Measurements from ENCODE around the gene KDM8.

Gene KDM8

DNA sequence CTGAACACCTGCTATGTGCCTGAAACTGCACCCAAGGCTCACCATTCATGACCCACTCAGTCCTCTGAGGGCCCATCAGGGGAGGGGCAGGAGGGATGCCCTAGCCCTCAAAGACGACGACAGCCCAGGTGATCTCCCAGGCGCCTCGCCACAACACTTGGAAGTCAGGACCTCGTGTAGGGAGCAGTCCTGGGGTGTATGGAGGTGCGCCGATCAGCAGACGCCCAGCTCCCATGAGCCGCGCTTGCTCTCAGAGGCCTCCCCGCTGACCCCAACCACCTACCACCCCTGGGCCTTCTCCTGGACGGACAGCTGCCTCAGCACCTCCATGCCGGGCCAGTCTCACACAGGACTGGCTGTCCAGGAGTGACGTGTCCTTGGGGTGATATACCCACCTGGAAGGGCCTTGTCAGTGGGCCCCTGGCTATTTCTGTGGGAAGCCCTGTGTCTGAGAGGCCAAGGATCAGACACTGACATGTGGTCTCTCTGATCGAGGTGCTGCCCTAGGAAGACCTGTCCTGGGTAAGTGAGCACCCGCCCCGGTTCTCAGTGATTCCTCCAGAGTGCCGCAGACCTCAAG, 26.7 kb downstream of the KDM8 start:
- no peak overlapping the region for H2AFZ ChIP-seq (ENCODE audit: low read length)
- H3K27ac ChIP-seq (ENCODE audit: low read length): no peak overlapping the region
- H3K36me3 ChIP-seq (replicated peaks; ENCODE audit: insufficient read depth, low read length): no peaks in the 10 kb centered on the region
- peaks cover 42% of the 10 kb centered on the region for H3F3A ChIP-seq (ENCODE audit: insufficient read depth, low read length)
- no peak overlapping the region for H3K4me2 ChIP-seq (ENCODE audit: low read depth, low read length)
- no peaks in the 10 kb centered on the region for H4K20me1 ChIP-seq (ENCODE audit: insufficient read depth, low read length)
- DNase-seq: no peak
- no peak overlapping the region for H3K4me3 ChIP-seq (ENCODE audit: low read length)
- H3K79me2 ChIP-seq (ENCODE audit: low read length): no peaks in the 10 kb centered on the region
- H3K9ac ChIP-seq (ENCODE audit: low read length): no peak overlapping the region
- TF ChIP-seq EZH2 (optimal IDR thresholded peaks at IDR 0.05; ENCODE audit: low read depth, low read length) (no peak), EZH2phosphoT487 (IDR thresholded peaks at IDR 0.05; ENCODE audit: low read length) (no peak)
- H3K9me2 ChIP-seq (replicated peaks; ENCODE audit: insufficient read depth, low read length): no peaks in the 10 kb centered on the region
- H3K9me3 ChIP-seq (replicated peaks; ENCODE audit: insufficient read depth, low read length): no peaks in the 10 kb centered on the region
- H3K27me3 ChIP-seq (replicated peaks; ENCODE audit: insufficient read depth, low read length): no peaks in the 10 kb centered on the region
- peaks cover 50% of the 10 kb centered on the region for H3K4me1 ChIP-seq (ENCODE audit: low read length)

DNA sequence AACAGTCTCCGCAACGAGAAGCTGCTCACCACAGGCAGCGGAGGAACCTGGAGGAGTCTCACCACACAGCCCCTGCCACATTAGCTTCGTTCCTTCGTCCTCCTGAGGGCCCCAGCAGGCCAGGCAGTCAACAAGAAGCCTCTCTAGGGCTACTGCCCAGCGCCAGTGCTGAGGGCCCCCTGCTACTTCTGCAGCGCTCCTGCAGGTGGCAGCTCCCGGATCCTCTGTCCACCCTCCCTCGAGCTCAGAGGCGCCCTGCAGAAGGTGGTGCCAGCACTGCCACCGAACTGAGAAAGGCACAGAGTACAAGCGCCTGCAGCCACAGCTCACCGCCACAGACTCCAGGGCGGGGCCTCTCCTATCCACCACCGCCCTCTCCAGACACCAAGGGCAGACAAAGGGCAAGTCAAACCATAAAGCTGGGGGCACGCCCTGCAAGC, 27.3 kb downstream of the KDM8 start:
- Histone ChIP-seq H4K20me1 (ENCODE audit: insufficient read depth, low read length) (no peaks in the 10 kb centered on the region), H3K9me2 (replicated peaks; ENCODE audit: insufficient read depth, low read length) (no peaks in the 10 kb centered on the region), H3K9ac (ENCODE audit: low read length) (no peak overlapping the region), H3K36me3 (replicated peaks; ENCODE audit: insufficient read depth, low read length) (no peaks in the 10 kb centered on the region), H3K27me3 (replicated peaks; ENCODE audit: insufficient read depth, low read length) (no peaks in the 10 kb centered on the region), H2AFZ (ENCODE audit: low read length) (no peak overlapping the region), H3K79me2 (ENCODE audit: low read length) (no peaks in the 10 kb centered on the region), H3K9me3 (replicated peaks; ENCODE audit: insufficient read depth, low read length) (no peaks in the 10 kb centered on the region), H3K4me2 (ENCODE audit: low read depth, low read length) (no peak overlapping the region), H3K4me3 (ENCODE audit: low read length) (no peak overlapping the region), H3K27ac (ENCODE audit: low read length) (peak overlapping the region; percentile 89; the same call in 1 of the 2 replicates), H3K4me1 (ENCODE audit: low read length) (peaks cover 44% of the 10 kb centered on the region), H3F3A (ENCODE audit: insufficient read depth, low read length) (peaks cover 36% of the 10 kb centered on the region)
- DNase-seq: peak; percentile 78
- peak; percentile 36 for TF ChIP-seq CTCF (IDR thresholded peaks at IDR 0.05; ENCODE audit: low read length)
- no peak for TF ChIP-seq EZH2 (optimal IDR thresholded peaks at IDR 0.05; ENCODE audit: low read depth, low read length)
- TF ChIP-seq EZH2phosphoT487 (IDR thresholded peaks at IDR 0.05; ENCODE audit: low read length): no peak

- H3K4me2 ChIP-seq (ENCODE audit: low read depth, low read length): peak overlapping the region; percentile 57
- peaks cover 25% of the 10 kb centered on the region for H3F3A ChIP-seq (ENCODE audit: insufficient read depth, low read length)
- H3K27ac ChIP-seq (ENCODE audit: low read length): peak overlapping the region; percentile 89
- H3K36me3 ChIP-seq (replicated peaks; ENCODE audit: insufficient read depth, low read length): no peaks in the 10 kb centered on the region
- no peak for DNase-seq
- peak overlapping the region; percentile 57 for H2AFZ ChIP-seq (ENCODE audit: low read length)
- no peaks in the 10 kb centered on the region for H4K20me1 ChIP-seq (ENCODE audit: insufficient read depth, low read length)
- H3K9me2 ChIP-seq (replicated peaks; ENCODE audit: insufficient read depth, low read length): no peaks in the 10 kb centered on the region
- TF ChIP-seq CTCF (IDR thresholded peaks at IDR 0.05; ENCODE audit: low read length) (no peak), EZH2phosphoT487 (IDR thresholded peaks at IDR 0.05; ENCODE audit: low read length) (no peak), EZH2 (optimal IDR thresholded peaks at IDR 0.05; ENCODE audit: low read depth, low read length) (no peak)
- H3K4me1 ChIP-seq (ENCODE audit: low read length): peaks cover 35% of the 10 kb centered on the region
- H3K79me2 ChIP-seq (ENCODE audit: low read length): no peaks in the 10 kb centered on the region
- H3K9ac ChIP-seq (ENCODE audit: low read length): peak overlapping the region; percentile 49
- H3K4me3 ChIP-seq (ENCODE audit: low read length): peak overlapping the region; percentile 19; the same call in 1 of the 2 replicates
- no peaks in the 10 kb centered on the region for H3K9me3 ChIP-seq (replicated peaks; ENCODE audit: insufficient read depth, low read length)
- H3K27me3 ChIP-seq (replicated peaks; ENCODE audit: insufficient read depth, low read length): no peaks in the 10 kb centered on the region
Measured at GRCh38 chr16:27231692-27232060, 28.4 kb downstream of the KDM8 start.
